ENCODE results near the gene HIGD2A. TPM values are rescaled to one million over a fixed set of nuclear protein-coding genes. Genes with fewer than 3 reads are reported as not detected.

The HIGD2A gene
- polyA plus RNA-seq, 1 donor from 2014 or later, result 61.8 TPM

GRCh38 chr5:176383248-176383905 lies 5.2 kb upstream of the HIGD2A start:
- Histone ChIP-seq H3K27me3 (ENCODE audit: insufficient read depth, low read depth, low read length) (no peaks in the 10 kb centered on the region), H3K9me3 (ENCODE audit: low read length) (no peaks in the 10 kb centered on the region), H3K27ac (ENCODE audit: low read length) (no peak overlapping the region), H3K9me2 (ENCODE audit: insufficient read depth, low read length) (no peaks in the 10 kb centered on the region), H3K4me2 (ENCODE audit: low read length) (no peak overlapping the region), H3K9ac (ENCODE audit: low read length) (no peak overlapping the region), H3K4me3 (ENCODE audit: low read length) (no peak overlapping the region), H3F3A (ENCODE audit: insufficient read depth, low read length, poor library complexity, severe bottlenecking) (no peaks in the 10 kb centered on the region), H3K36me3 (ENCODE audit: insufficient read depth, low read length) (no peaks in the 10 kb centered on the region), H3K79me2 (replicated peaks; ENCODE audit: insufficient read depth, low read length) (peaks cover 10% of the 10 kb centered on the region), H2AFZ (ENCODE audit: low read depth, low read length) (no peak overlapping the region), H4K20me1 (ENCODE audit: insufficient read depth) (no peaks in the 10 kb centered on the region)
- TF ChIP-seq, protein P1, sequence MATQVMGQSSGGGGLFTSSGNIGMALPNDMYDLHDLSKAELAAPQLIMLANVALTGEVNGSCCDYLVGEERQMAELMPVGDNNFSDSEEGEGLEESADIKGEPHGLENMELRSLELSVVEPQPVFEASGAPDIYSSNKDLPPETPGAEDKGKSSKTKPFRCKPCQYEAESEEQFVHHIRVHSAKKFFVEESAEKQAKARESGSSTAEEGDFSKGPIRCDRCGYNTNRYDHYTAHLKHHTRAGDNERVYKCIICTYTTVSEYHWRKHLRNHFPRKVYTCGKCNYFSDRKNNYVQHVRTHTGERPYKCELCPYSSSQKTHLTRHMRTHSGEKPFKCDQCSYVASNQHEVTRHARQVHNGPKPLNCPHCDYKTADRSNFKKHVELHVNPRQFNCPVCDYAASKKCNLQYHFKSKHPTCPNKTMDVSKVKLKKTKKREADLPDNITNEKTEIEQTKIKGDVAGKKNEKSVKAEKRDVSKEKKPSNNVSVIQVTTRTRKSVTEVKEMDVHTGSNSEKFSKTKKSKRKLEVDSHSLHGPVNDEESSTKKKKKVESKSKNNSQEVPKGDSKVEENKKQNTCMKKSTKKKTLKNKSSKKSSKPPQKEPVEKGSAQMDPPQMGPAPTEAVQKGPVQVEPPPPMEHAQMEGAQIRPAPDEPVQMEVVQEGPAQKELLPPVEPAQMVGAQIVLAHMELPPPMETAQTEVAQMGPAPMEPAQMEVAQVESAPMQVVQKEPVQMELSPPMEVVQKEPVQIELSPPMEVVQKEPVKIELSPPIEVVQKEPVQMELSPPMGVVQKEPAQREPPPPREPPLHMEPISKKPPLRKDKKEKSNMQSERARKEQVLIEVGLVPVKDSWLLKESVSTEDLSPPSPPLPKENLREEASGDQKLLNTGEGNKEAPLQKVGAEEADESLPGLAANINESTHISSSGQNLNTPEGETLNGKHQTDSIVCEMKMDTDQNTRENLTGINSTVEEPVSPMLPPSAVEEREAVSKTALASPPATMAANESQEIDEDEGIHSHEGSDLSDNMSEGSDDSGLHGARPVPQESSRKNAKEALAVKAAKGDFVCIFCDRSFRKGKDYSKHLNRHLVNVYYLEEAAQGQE (IDR thresholded peaks at IDR 0.05; ENCODE audit: borderline replicate concordance), result no peak
- no peak for TF ChIP-seq MXI1 (conservative IDR thresholded peaks at IDR 0.05; ENCODE audit: poor library complexity, severe bottlenecking)
- no peak for TF ChIP-seq SMC3 (conservative IDR thresholded peaks at IDR 0.05; ENCODE audit: poor library complexity)
- TF ChIP-seq EZH2 (IDR thresholded peaks at IDR 0.05; ENCODE audit: borderline replicate concordance, insufficient read depth, low read length, poor library complexity, severe bottlenecking), result no peak
- TF ChIP-seq EP300 (conservative IDR thresholded peaks at IDR 0.05; ENCODE audit: poor library complexity, severe bottlenecking), result no peak
- no peak for TF ChIP-seq POLR2AphosphoS5 (IDR thresholded peaks at IDR 0.05)
- TF ChIP-seq, protein P2, sequence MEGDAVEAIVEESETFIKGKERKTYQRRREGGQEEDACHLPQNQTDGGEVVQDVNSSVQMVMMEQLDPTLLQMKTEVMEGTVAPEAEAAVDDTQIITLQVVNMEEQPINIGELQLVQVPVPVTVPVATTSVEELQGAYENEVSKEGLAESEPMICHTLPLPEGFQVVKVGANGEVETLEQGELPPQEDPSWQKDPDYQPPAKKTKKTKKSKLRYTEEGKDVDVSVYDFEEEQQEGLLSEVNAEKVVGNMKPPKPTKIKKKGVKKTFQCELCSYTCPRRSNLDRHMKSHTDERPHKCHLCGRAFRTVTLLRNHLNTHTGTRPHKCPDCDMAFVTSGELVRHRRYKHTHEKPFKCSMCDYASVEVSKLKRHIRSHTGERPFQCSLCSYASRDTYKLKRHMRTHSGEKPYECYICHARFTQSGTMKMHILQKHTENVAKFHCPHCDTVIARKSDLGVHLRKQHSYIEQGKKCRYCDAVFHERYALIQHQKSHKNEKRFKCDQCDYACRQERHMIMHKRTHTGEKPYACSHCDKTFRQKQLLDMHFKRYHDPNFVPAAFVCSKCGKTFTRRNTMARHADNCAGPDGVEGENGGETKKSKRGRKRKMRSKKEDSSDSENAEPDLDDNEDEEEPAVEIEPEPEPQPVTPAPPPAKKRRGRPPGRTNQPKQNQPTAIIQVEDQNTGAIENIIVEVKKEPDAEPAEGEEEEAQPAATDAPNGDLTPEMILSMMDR (IDR thresholded peaks at IDR 0.05; ENCODE audit: poor library complexity, severe bottlenecking), result no peak
- TF ChIP-seq RAD21 (conservative IDR thresholded peaks at IDR 0.05), result no peak
- no peak for TF ChIP-seq TAF1 (IDR thresholded peaks at IDR 0.05; ENCODE audit: low read depth)

GRCh38 chr5:176383961-176384360 lies 4.6 kb upstream of the HIGD2A start:
- Histone ChIP-seq H2AFZ (ENCODE audit: low read depth, low read length) (no peak overlapping the region), H4K20me1 (ENCODE audit: insufficient read depth) (no peaks in the 10 kb centered on the region), H3K9me3 (ENCODE audit: low read length) (no peaks in the 10 kb centered on the region), H3K27me3 (ENCODE audit: insufficient read depth, low read depth, low read length) (no peaks in the 10 kb centered on the region), H3K36me3 (ENCODE audit: insufficient read depth, low read length) (no peaks in the 10 kb centered on the region), H3K9me2 (ENCODE audit: insufficient read depth, low read length) (no peaks in the 10 kb centered on the region), H3K4me3 (ENCODE audit: low read length) (no peak overlapping the region), H3K27ac (ENCODE audit: low read length) (no peak overlapping the region), H3K4me2 (ENCODE audit: low read length) (no peak overlapping the region), H3K79me2 (replicated peaks; ENCODE audit: insufficient read depth, low read length) (peaks cover 10% of the 10 kb centered on the region), H3F3A (ENCODE audit: insufficient read depth, low read length, poor library complexity, severe bottlenecking) (no peaks in the 10 kb centered on the region), H3K9ac (ENCODE audit: low read length) (no peak overlapping the region)
- TF ChIP-seq POLR2AphosphoS5 (IDR thresholded peaks at IDR 0.05) (no peak), EZH2 (IDR thresholded peaks at IDR 0.05; ENCODE audit: borderline replicate concordance, insufficient read depth, low read length, poor library complexity, severe bottlenecking) (no peak), RAD21 (conservative IDR thresholded peaks at IDR 0.05) (no peak), EP300 (conservative IDR thresholded peaks at IDR 0.05; ENCODE audit: poor library complexity, severe bottlenecking) (no peak), MXI1 (conservative IDR thresholded peaks at IDR 0.05; ENCODE audit: poor library complexity, severe bottlenecking) (no peak), SMC3 (conservative IDR thresholded peaks at IDR 0.05; ENCODE audit: poor library complexity) (no peak), TAF1 (IDR thresholded peaks at IDR 0.05; ENCODE audit: low read depth) (no peak)
- TF ChIP-seq, protein P2 (IDR thresholded peaks at IDR 0.05; ENCODE audit: poor library complexity, severe bottlenecking), result no peak
- TF ChIP-seq, protein P1 (IDR thresholded peaks at IDR 0.05; ENCODE audit: borderline replicate concordance), result no peak

Data from neural cell (in vitro differentiated cells).